HL-60 (cell line): ENCODE results near the gene SMIM44.

Source experiments
- DNase-seq, 2 experiments: peaks; one replicate each; pipeline ENCODE4 v3.0.0-alpha.2; 2010 to 2020; ENCODE audit warnings: low read depth in 1 of 2, low spot score in 1 of 2
- H3K27ac ChIP-seq: fragments of 250-450 bp; sonication (Bioruptor Pico); replicated peaks from 2 replicates; pipeline ENCODE4 v1.5.1; 2020; ENCODE audit warnings: mild to moderate bottlenecking, moderate library complexity
- H3K27me3 ChIP-seq: fragments of 250-450 bp; sonication (Bioruptor Pico); 2 replicates; pipeline ENCODE4 v1.5.1; 2021; ENCODE audit warnings: mild to moderate bottlenecking, moderate library complexity; ENCODE audit not compliant: insufficient read depth, poor library complexity, severe bottlenecking
- H3K4me3 ChIP-seq: replicated peaks from 2 replicates; pipeline ENCODE4 v1.5.1; 2011; ENCODE audit warnings: mild to moderate bottlenecking, control low read depth, low read length; ENCODE audit not compliant: insufficient read depth
- CTCF ChIP-seq: IDR thresholded peaks from one replicate; pipeline ENCODE4 v1.5.1; 2011; ENCODE audit warnings: low read length, control low read depth, inconsistent platforms; ENCODE audit not compliant: insufficient read depth
- GABPA ChIP-seq: IDR thresholded peaks from 2 replicates; pipeline ENCODE4 v1.6.1; 2012; ENCODE audit warnings: low read depth
- POLR2AphosphoS5 ChIP-seq: IDR thresholded peaks from 2 replicates; pipeline ENCODE4 v1.6.1; 2012; ENCODE audit warnings: low read depth
- REST ChIP-seq: IDR thresholded peaks from 2 replicates; pipeline ENCODE4 v1.6.1; 2012; ENCODE audit warnings: low read depth; ENCODE audit not compliant: insufficient replicate concordance
- SPI1 ChIP-seq: IDR thresholded peaks from 2 replicates; pipeline ENCODE4 v1.6.1; 2012; ENCODE audit warnings: low read depth, mild to moderate bottlenecking, borderline replicate concordance

SMIM44 gene

GRCh38 chr19:3463714-3464586 is 19.3 kb downstream of the SMIM44 start:
- no peak overlapping the region for H3K27ac ChIP-seq
- H3K27me3 ChIP-seq: no peaks in the 10 kb centered on the region
- no peak for TF ChIP-seq POLR2AphosphoS5
- TF ChIP-seq REST: no peak
- TF ChIP-seq CTCF: no peak
- no peak for TF ChIP-seq GABPA
- TF ChIP-seq SPI1: no peak
- H3K4me3 ChIP-seq: no peak overlapping the region
- no peak for DNase-seq

GRCh38 chr19:3462991-3463713 is 20.1 kb downstream of the SMIM44 start:
- TF ChIP-seq GABPA (no peak), POLR2AphosphoS5 (no peak), CTCF (no peak), REST (no peak), SPI1 (no peak)
- Histone ChIP-seq H3K27me3 (no peaks in the 10 kb centered on the region), H3K4me3 (no peak overlapping the region), H3K27ac (no peak overlapping the region)
- no peak for DNase-seq

- no peak for DNase-seq
- Histone ChIP-seq H3K27me3 (no peaks in the 10 kb centered on the region), H3K27ac (no peak overlapping the region), H3K4me3 (no peak overlapping the region)
- no peak for TF ChIP-seq CTCF
- TF ChIP-seq SPI1: no peak
- no peak for TF ChIP-seq GABPA
- TF ChIP-seq REST: no peak
- no peak for TF ChIP-seq POLR2AphosphoS5
These were observed 23.2 kb downstream of the SMIM44 start for GRCh38 chr19:3459965-3460582.
